Bronchial epithelial cell (primary cell): ENCODE data around the gene ASXL2. TPM values are rescaled to one million over a fixed set of nuclear protein-coding genes. Genes with fewer than 3 reads are reported as not detected.

Experiments
- DNase-seq: peaks from one replicate; pipeline ENCODE4 v3.0.0-alpha.2; 2010; ENCODE audit warnings: low read depth
- FAIRE-seq: peaks from 2 replicates; lab custom pipeline; 2011; peaks lifted over from hg19 to GRCh38; lab: Jason Lieb, UNC
- H3K27me3 ChIP-seq: 2 replicates; pipeline ENCODE4 v1.5.1; 2011; ENCODE audit warnings: low read length; ENCODE audit not compliant: control insufficient read depth, insufficient read depth
- H3K36me3 ChIP-seq: 2 replicates; pipeline ENCODE4 v1.5.1; 2011; ENCODE audit warnings: low read length; ENCODE audit not compliant: control insufficient read depth, insufficient read depth
- H3K4me3 ChIP-seq: 2 replicates; pipeline ENCODE4 v1.5.1; 2011; ENCODE audit warnings: mild to moderate bottlenecking, low read depth, low read length, control low read depth
- total RNA-seq: library from RNA; depleted of rRNA; stranded (reverse); fragments of >200 nt; gene quantifications from 2 replicates; pipeline ENCODE4 v1.2.1, GENCODE V29; 2014
- TF ChIP-seq, protein P1 (sequence below): IDR thresholded peaks from 2 replicates; pipeline ENCODE4 v1.5.1; 2011; ENCODE audit warnings: mild to moderate bottlenecking, moderate library complexity, low read length, control low read depth, inconsistent platforms; ENCODE audit not compliant: insufficient read depth, severe bottlenecking

The ASXL2 gene
- total RNA-seq: 4.2 and 6.3 TPM in 2 replicates

DNA sequence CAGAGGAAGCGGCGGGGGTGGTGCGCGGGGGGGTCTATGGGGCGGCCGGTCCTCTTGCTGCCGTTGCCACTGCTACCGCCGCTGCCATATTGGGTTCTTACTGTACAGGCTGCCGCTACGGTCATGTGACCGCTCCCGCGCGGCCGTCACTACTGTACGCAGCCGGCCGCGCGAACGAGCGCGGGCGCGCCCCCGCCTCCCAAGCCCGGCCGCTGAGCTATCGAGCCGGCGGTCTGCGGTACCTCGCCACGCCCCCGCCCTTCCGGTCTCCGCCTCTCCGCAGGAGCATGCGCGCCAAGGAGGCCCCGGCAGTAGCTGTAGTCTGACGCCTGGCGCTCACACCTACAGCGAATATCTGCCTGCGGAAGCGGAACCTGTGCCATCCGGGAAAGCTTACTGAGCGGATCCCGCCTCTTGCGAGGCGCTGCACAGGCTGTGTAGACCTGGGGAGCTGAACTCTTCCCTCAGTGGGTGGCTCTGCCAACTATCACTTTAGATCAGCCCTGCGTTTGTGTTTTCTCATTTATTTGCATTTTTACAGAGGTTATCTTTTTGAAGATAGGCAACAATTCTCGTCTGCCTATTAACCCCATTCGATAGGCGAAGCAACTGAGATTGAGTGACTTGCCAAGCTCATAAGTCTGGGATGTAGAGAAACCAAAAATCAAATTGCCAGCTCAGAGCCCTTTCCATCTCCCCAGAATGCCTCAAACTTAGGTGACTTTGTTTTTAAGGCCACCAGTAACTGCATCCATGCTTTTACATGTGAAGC is at the start of gene ASXL2:
Gene ASXL2 (minus strand): TSS at position 127 of the 772 bp plus-strand sequence. CDS start 265 bp downstream, outside the sequence.
- TF ChIP-seq, protein P1, sequence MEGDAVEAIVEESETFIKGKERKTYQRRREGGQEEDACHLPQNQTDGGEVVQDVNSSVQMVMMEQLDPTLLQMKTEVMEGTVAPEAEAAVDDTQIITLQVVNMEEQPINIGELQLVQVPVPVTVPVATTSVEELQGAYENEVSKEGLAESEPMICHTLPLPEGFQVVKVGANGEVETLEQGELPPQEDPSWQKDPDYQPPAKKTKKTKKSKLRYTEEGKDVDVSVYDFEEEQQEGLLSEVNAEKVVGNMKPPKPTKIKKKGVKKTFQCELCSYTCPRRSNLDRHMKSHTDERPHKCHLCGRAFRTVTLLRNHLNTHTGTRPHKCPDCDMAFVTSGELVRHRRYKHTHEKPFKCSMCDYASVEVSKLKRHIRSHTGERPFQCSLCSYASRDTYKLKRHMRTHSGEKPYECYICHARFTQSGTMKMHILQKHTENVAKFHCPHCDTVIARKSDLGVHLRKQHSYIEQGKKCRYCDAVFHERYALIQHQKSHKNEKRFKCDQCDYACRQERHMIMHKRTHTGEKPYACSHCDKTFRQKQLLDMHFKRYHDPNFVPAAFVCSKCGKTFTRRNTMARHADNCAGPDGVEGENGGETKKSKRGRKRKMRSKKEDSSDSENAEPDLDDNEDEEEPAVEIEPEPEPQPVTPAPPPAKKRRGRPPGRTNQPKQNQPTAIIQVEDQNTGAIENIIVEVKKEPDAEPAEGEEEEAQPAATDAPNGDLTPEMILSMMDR: no peak
- Histone ChIP-seq H3K27me3 (no peaks in the 10 kb centered on the region), H3K4me3 (peak within 1 kb of the TSS; percentile 99), H3K36me3 (peaks cover 1% of the 10 kb centered on the region)
- FAIRE-seq (no peak), DNase-seq (peak; percentile 96)

DNA sequence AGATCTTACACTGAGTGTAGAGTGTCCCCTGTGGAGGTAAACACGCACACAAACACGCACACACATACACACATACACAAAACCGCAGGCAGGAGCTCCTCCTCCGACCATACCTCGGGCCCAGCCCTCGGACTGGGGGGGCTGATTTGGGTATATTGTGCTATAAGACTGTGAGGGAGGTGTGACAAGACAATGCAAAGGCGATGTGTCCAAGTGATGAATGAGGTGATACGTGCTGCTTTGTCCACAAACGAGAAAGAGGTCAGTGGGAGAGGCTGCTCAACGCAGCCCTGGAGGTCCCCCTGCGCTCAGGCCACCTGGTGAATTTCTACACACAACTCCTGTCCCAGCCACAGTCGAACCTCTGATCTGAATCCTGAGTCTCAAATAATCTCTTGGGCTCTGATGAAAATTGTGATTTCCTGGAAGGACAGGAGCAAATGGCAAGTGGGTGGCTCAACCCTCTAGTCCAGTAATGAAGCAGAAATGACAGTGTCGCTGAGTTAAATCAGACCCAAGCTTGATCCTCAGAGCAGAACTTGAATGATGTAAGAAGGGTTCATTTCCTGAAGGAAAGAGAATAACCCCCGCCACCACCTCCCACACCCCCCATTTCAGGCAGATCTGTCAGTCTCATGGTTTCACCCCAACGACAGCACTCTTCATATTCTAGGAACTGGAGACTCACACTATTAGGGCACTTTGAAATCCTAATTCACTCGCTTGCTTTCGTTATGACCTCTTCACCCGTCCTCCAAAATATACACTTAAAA is 48.9 kb upstream of the ASXL2 start:
- Histone ChIP-seq H3K27me3 (no peaks in the 10 kb centered on the region), H3K36me3 (peaks cover 4% of the 10 kb centered on the region), H3K4me3 (no peak overlapping the region)
- DNase-seq (no peak), FAIRE-seq (no peak)
- TF ChIP-seq, protein P1: no peak

DNA sequence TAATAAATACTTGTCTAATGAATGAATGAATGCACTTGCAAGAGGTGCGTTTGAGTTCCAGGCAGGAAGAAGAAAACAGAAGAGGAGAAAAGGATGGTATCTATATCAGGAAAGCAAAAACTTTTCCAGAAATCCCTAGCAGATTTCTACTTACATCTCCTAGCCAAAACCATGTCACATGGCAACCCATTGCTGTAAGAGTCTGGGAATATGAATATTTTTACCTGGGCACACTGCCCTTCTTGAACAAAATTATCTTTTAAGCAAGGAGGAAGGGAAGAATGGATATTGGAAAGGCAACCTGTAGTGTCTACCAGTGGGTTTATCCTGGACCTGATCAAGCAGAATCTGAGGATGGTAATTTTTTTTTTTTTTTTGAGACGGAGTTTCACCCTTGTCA is 44.2 kb upstream of the ASXL2 start:
- DNase-seq (no peak), FAIRE-seq (no peak)
- Histone ChIP-seq H3K36me3 (no peaks in the 10 kb centered on the region), H3K27me3 (no peaks in the 10 kb centered on the region), H3K4me3 (no peak overlapping the region)
- TF ChIP-seq, protein P1: no peak

DNA sequence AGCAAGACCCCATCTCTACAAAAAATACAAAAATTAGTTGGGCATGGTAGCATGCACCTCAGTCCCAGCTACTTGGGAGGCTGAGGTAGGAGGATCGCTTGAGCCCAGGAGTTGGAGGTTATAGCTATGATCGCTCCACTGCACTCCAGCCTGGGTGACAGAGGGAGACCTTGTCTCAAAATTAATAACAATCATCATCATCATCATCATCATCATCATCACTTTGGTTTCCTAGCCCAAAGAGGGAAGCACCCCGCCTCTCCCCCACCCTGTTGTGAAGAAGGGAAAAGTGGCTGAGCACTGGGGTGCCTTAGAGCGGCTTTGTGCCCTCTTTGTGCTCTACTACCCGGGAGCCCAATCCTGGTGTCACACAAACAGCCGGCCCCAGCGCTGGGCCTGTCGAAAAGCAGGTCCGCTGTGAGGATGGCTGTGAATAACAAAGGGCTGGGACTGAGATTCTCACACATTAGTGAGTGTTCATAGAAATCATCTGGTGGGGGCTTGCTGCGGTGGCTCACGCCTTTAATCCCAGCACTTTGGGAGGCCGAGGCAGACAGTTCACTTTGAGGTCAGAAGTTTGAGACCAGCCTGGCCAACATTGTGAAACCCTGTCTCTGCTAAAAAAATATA is 42.6 kb upstream of the ASXL2 start:
- FAIRE-seq: no peak
- Histone ChIP-seq H3K4me3 (no peak overlapping the region), H3K27me3 (no peaks in the 10 kb centered on the region), H3K36me3 (no peaks in the 10 kb centered on the region)
- no peak for DNase-seq
- TF ChIP-seq, protein P1: no peak

DNA sequence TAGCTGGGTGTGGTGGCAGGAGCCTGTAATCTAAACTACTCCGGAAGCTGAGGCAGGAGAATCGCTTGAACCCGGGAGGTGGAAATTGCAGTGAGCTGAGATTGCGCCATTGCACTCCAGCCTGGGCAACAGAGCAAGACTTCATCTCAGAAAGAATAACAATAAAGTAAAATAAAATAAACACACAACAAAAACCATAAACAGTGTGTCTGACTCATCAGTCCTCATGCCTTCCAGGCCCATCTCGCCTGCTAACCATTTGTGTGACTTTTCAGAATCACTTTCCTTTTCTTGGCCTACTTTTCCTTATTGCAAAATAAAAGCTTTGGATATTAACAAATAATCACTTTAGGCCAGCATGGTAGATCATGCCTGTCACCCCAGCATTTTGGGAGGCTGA is 42.0 kb upstream of the ASXL2 start:
- TF ChIP-seq, protein P1: no peak
- Histone ChIP-seq H3K4me3 (no peak overlapping the region), H3K27me3 (no peaks in the 10 kb centered on the region), H3K36me3 (no peaks in the 10 kb centered on the region)
- FAIRE-seq (no peak), DNase-seq (no peak)
